K562 (cell line): ENCODE data around the gene ATP6V1F. TPM values are rescaled to one million over a fixed set of nuclear protein-coding genes. Genes with fewer than 3 reads are reported as not detected.
A peak's percentile ranks its signal among the peaks of the same experiment; 100 is the strongest.

Source experiments
- ATAC-seq: fragments of 200-7000 bp; cut with Tn5 transposase; 3 replicates; pipeline ENCODE4 v1.9.1; 2020; ENCODE audit warnings: moderate library complexity
- BruUV-seq: library from RNA; stranded (reverse); fragments of 400-500 nt; replicated peaks from 2 replicates; lab custom pipeline; 2021; lab: Mats Ljungman, UMichigan
- CTCF ChIA-PET: fragments of 300-600 bp; formaldehyde crosslinking; extraction: SDS; loops from one replicate; lab custom pipeline; 2021; ENCODE audit warnings: low intra/inter-chr PET ratio; lab: Yijun Ruan, JAX
- POLR2A ChIA-PET: fragments of 300-600, 350-650 bp; sonication (Branson Sonifier 250); formaldehyde crosslinking; extraction: SDS; loops from one replicate; lab custom pipeline; 2021; ENCODE audit warnings: antibody characterized with exemption, inconsistent platforms; lab: Yijun Ruan, JAX
- DNase-seq, 4 experiments: peaks; one replicate each; pipeline versions ENCODE4 v3.0.0 to v3.0.0-alpha.2; 2011 to 2018; ENCODE audit warnings: low spot score in 3 of 4, mixed read lengths in 3 of 4; ENCODE audit errors: extremely low read depth in 1 of 4
- FAIRE-seq: peaks from 2 replicates; lab custom pipeline; 2011; peaks lifted over from hg19 to GRCh38; lab: Jason Lieb, UNC
- H2AFZ ChIP-seq: 2 replicates; pipeline ENCODE4 v1.6.0; 2011; ENCODE audit warnings: low read depth, low read length, control low read depth, inconsistent platforms
- H3K27ac ChIP-seq: fragments of 200-600 bp; 3 replicates; pipeline ENCODE4 v1.8.0; 2011; ENCODE audit warnings: low read depth, mild to moderate bottlenecking, control low read depth, inconsistent platforms, low read length, moderate library complexity, mixed read lengths; ENCODE audit errors: extremely low read depth
- H3K27me3 ChIP-seq, 2 experiments: fragments of 300-600 bp in 1 of 2; 2 replicates in 1 of 2; 3 replicates in 1 of 2; pipeline versions ENCODE4 v1.6.0 to v1.8.0; 2011; ENCODE audit warnings: inconsistent platforms in 2 of 2, low read length in 2 of 2, mild to moderate bottlenecking in 1 of 2, mixed read lengths in 1 of 2, moderate library complexity in 1 of 2; ENCODE audit not compliant: control insufficient read depth in 2 of 2, insufficient read depth in 2 of 2
- H3K36me3 ChIP-seq: fragments of 300-600 bp; 3 replicates; pipeline ENCODE4 v1.8.0; 2011; ENCODE audit warnings: mild to moderate bottlenecking, low read length, inconsistent platforms; ENCODE audit not compliant: control insufficient read depth, insufficient read depth
- H3K4me1 ChIP-seq, 2 experiments: fragments of 200-600 bp in 1 of 2; replicated peaks in 1 of 2; 2 replicates in 1 of 2; 3 replicates in 1 of 2; pipeline versions ENCODE4 v1.5.1 to v1.8.0; 2011; ENCODE audit warnings: inconsistent platforms in 2 of 2, low read length in 2 of 2, mild to moderate bottlenecking in 1 of 2, mixed read lengths in 1 of 2, moderate library complexity in 1 of 2; ENCODE audit not compliant: control insufficient read depth in 2 of 2, insufficient read depth in 2 of 2
- H3K4me2 ChIP-seq: 2 replicates; pipeline ENCODE4 v1.6.1; 2011; ENCODE audit warnings: low read length, control low read depth, inconsistent platforms, mixed read lengths; ENCODE audit not compliant: insufficient read depth
- H3K4me3 ChIP-seq: fragments of 200-600 bp; sonication (generic), shearing (Covaris generic); 2 replicates; pipeline ENCODE4 v1.5.1; 2016; ENCODE audit warnings: control low read depth, inconsistent platforms
- H3K79me2 ChIP-seq: fragments of 200-600 bp; 3 replicates; pipeline ENCODE4 v1.8.0; 2011; ENCODE audit warnings: low read length, inconsistent platforms; ENCODE audit not compliant: control insufficient read depth, insufficient read depth
- H3K9ac ChIP-seq, 2 experiments: 2 replicates each; pipeline versions ENCODE4 v1.6.0 to v1.6.1; 2011; ENCODE audit warnings: low read depth in 2 of 2, low read length in 2 of 2, control low read depth in 1 of 2, inconsistent platforms in 1 of 2, mild to moderate bottlenecking in 1 of 2, mixed read lengths in 1 of 2; ENCODE audit not compliant: insufficient read depth in 1 of 2
- H3K9me1 ChIP-seq: one replicate; pipeline ENCODE4 v1.6.0; 2011; ENCODE audit warnings: inconsistent platforms, mild to moderate bottlenecking, low read length, moderate library complexity; ENCODE audit not compliant: control insufficient read depth, insufficient read depth
- H3K9me3 ChIP-seq: replicated peaks from 2 replicates; pipeline ENCODE4 v1.5.1; 2011; ENCODE audit warnings: low read depth, low read length, inconsistent platforms; ENCODE audit not compliant: control insufficient read depth, insufficient read depth
- H4K20me1 ChIP-seq: replicated peaks from 2 replicates; pipeline ENCODE4 v1.6.1; 2011; ENCODE audit warnings: low read length, inconsistent platforms, mixed read lengths; ENCODE audit not compliant: control insufficient read depth, insufficient read depth
- BHLHE40 ChIP-seq: IDR thresholded peaks from 2 replicates; pipeline ENCODE4 v1.6.1; 2011; ENCODE audit warnings: low read length, improper control_type of control experiment
- C11orf30 ChIP-seq: fragments of 450-650 bp; IDR thresholded peaks from 2 replicates; pipeline ENCODE4 v1.6.1; 2016; ENCODE audit warnings: low read depth, mild to moderate bottlenecking
- ESRRA ChIP-seq: fragments of 450-650 bp; IDR thresholded peaks from 2 replicates; pipeline ENCODE4 v1.6.1; 2014; ENCODE audit warnings: low read depth, mild to moderate bottlenecking, moderate library complexity, borderline replicate concordance
- MAFF ChIP-seq: IDR thresholded peaks from 2 replicates; pipeline ENCODE4 v1.6.1; 2012; ENCODE audit warnings: low read length, improper control_type of control experiment
- SMAD3 ChIP-seq: fragments of 450-650 bp; formaldehyde crosslinking; conservative IDR thresholded peaks from 2 replicates; pipeline ENCODE4 v1.4.0; 2020; ENCODE audit warnings: mild to moderate bottlenecking
- ZNF12 ChIP-seq: sonication (generic); formaldehyde crosslinking; IDR thresholded peaks from 2 replicates; pipeline ENCODE4 v1.4.0; 2020; ENCODE audit warnings: mild to moderate bottlenecking, missing genetic modification reagents
- ZZZ3 ChIP-seq: fragments of 450-650 bp; IDR thresholded peaks from 2 replicates; pipeline ENCODE4 v1.6.1; 2016; ENCODE audit warnings: antibody characterized with exemption, mild to moderate bottlenecking, moderate library complexity
- WGBS: fragments of 100-300 bp; shearing (Covaris generic); methylation state at CpG from one replicate; pipeline ENCODE4 v1.1.6; 2016; ENCODE audit warnings: low coverage, mixed read lengths; ENCODE audit not compliant: insufficient coverage; ENCODE audit errors: missing lambda C conversion rate; 5-methylcytosine and 5-hydroxymethylcytosine counted together
- in situ Hi-C: fragments of 300-500 bp; cut with MboI; formaldehyde crosslinking; loops from 4 replicates; pipeline ENCODE4 v1.15.0; 2018; ENCODE audit warnings: inconsistent platforms, mixed read lengths
- intact Hi-C: fragments of 100-400 bp; cut with micrococcal nuclease; formaldehyde crosslinking; loops from 2 replicates; pipeline ENCODE4 v1.14.2; 2022
- polyA plus RNA-seq, 8 experiments: library from polyadenylated mRNA; depleted of rRNA in 4 of 8; stranded (reverse) in 5 of 8; unstranded in 3 of 8; fragments of >200 nt; fragmentation: Nextera tagmentation in 2 of 8; fragmentation: Illumina TruSeq in 1 of 8; extraction: Ambion mirVana in 2 of 8; extraction: Trizol in 1 of 8; gene quantifications; 2 replicates each; pipeline versions ENCODE4 v1.2.1 to v1.2.3, GENCODE V29; 2011 to 2014; ENCODE audit warnings: inconsistent platforms in 1 of 8, missing spikeins in 1 of 8
- total RNA-seq, 7 experiments: library from RNA; depleted of rRNA in 6 of 7; stranded (reverse); fragments of >200 nt in 6 of 7; fragmentation: Illumina TruSeq in 2 of 7; extraction: Trizol in 2 of 7; gene quantifications; 2 replicates each; pipeline versions ENCODE4 v1.2.1 to v1.2.3, GENCODE V29; 2011 to 2021; ENCODE audit warnings: low replicate concordance in 1 of 7

Gene ATP6V1F
- total and polyA plus RNA-seq, 9 of the 15 experiments (the other 6 are each of a cell fraction or from before 2014, with no cell fraction given), result 206 to 1,123 (median 542) TPM

GRCh38 chr7:128876127-128876526 is 13.5 kb downstream of the ATP6V1F start:
- DNase-seq (no peak), FAIRE-seq (no peak), ATAC-seq (no peak)
- WGBS, result 7% methylated on average over 3 of the region's 3 CpGs
- no peak overlapping the region for H3K27ac ChIP-seq
- no peaks in the 10 kb centered on the region; the same call in 1 of the 2 replicates for H4K20me1 ChIP-seq
- no peak for TF ChIP-seq SMAD3 (CRISPR knock-in tag)
- TF ChIP-seq ZNF12 (CRISPR knock-in tag), result 0 out of 2 replicates have a peak, but pooled peaks have one; percentile 28
- no peak for TF ChIP-seq MAFF
- TF ChIP-seq BHLHE40, result peak; percentile 50; the same call in 1 of the 2 replicates
- TF ChIP-seq C11orf30, result no peak
- TF ChIP-seq ESRRA, result 0 out of 2 replicates have a peak, but pooled peaks have one; percentile 48
- no peak for TF ChIP-seq ZZZ3
- ChIA-PET CTCF (interaction anchor here (4.9 kb wide), 1 partner anchor 448 kb away, joined by 50 read pairs; no protein-coding TSS in a partner anchor), POLR2A (interaction anchor here (1.2 to 1.8 kb wide), 3 partner anchors 9 to 120 kb away, joined by 4 to 9 read pairs (median 6); partner anchors contain the start of gene ATP6V1F)
- no peaks in the 10 kb centered on the region for H3K27me3 ChIP-seq
- in situ Hi-C loops, result loop anchor here (5.0 kb wide), 1 partner anchor 399 kb away; the partner anchor contains the start of gene METTL2B
- no peak overlapping the region for H2AFZ ChIP-seq
- no peak overlapping the region for H3K4me3 ChIP-seq
- H3K9me1 ChIP-seq, result no peaks in the 10 kb centered on the region
- peaks cover 0 to 52% of the 10 kb centered on the region in 2 experiments; a peak in 3 of 5 replicates for H3K4me1 ChIP-seq
- peak overlapping the region in 1 of 2 experiments; percentile 65; a peak in 1 of 4 replicates for H3K9ac ChIP-seq
- no peaks in the 10 kb centered on the region for H3K9me3 ChIP-seq
- no peaks in the 10 kb centered on the region for H3K36me3 ChIP-seq
- BruUV-seq, result no TSS peak
- intact Hi-C loops, result no loop called here
- no peaks in the 10 kb centered on the region for H3K79me2 ChIP-seq
- H3K4me2 ChIP-seq, result no peak overlapping the region
